GM13977 (cell line): ENCODE measurements around the gene MTRFR.

Source experiments
- DNase-seq: peaks from one replicate; pipeline ENCODE4 v3.0.0; 2012; ENCODE audit warnings: low spot score
- CTCF ChIP-seq: IDR thresholded peaks from 2 replicates; pipeline ENCODE4 v1.5.1; 2012; ENCODE audit warnings: mild to moderate bottlenecking, control low read depth; ENCODE audit not compliant: insufficient read depth; ENCODE audit errors: extremely low read depth, missing control alignments
- in situ Hi-C: fragments of 300-500 bp; cut with MboI; formaldehyde crosslinking; loops from one replicate; pipeline ENCODE4 v1.12.0; 2022; ENCODE audit warnings: low sequenced_read_pairs, low pct_unique_long_range_greater_than_20kb, mixed read lengths, inconsistent platforms; ENCODE audit not compliant: unreplicated experiment

Gene MTRFR

GRCh38 chr12:123267335-123267920 lies 34.2 kb downstream of the MTRFR start:
- DNase-seq = no peak
- no peak for TF ChIP-seq CTCF
- in situ Hi-C loops = no loop called here

- DNase-seq = no peak
- in situ Hi-C loops = no loop called here
- no peak for TF ChIP-seq CTCF
These were observed 35.0 kb downstream of the MTRFR start for GRCh38 chr12:123267991-123268843.

- DNase-seq = no peak
- in situ Hi-C loops = no loop called here
- TF ChIP-seq CTCF = no peak
These were observed 35.6 kb downstream of the MTRFR start for GRCh38 chr12:123268850-123269249.

- in situ Hi-C loops = no loop called here
- peak; percentile 74 for DNase-seq
- TF ChIP-seq CTCF = no peak
These were observed 36.2 kb downstream of the MTRFR start for GRCh38 chr12:123269395-123269892.

GRCh38 chr12:123269896-123270213 lies 36.6 kb downstream of the MTRFR start:
- in situ Hi-C loops = no loop called here
- TF ChIP-seq CTCF = no peak

GRCh38 chr12:123270214-123271000 lies 37.2 kb downstream of the MTRFR start:
- in situ Hi-C loops = no loop called here
- TF ChIP-seq CTCF = no peak
- DNase-seq = peak; percentile 43

More at GRCh38 chr12:123269896-123270213, 36.6 kb downstream of the MTRFR start:
- peak; percentile 50 for DNase-seq
